Cerebellar cortex (tissue), 1 donor: Measurements from ENCODE around the gene ARF3.

Source experiments
- DNase-seq: peaks from one replicate; pipeline ENCODE4 v3.0.0-alpha.2; 2015; ENCODE audit warnings: low spot score

The ARF3 gene

DNA sequence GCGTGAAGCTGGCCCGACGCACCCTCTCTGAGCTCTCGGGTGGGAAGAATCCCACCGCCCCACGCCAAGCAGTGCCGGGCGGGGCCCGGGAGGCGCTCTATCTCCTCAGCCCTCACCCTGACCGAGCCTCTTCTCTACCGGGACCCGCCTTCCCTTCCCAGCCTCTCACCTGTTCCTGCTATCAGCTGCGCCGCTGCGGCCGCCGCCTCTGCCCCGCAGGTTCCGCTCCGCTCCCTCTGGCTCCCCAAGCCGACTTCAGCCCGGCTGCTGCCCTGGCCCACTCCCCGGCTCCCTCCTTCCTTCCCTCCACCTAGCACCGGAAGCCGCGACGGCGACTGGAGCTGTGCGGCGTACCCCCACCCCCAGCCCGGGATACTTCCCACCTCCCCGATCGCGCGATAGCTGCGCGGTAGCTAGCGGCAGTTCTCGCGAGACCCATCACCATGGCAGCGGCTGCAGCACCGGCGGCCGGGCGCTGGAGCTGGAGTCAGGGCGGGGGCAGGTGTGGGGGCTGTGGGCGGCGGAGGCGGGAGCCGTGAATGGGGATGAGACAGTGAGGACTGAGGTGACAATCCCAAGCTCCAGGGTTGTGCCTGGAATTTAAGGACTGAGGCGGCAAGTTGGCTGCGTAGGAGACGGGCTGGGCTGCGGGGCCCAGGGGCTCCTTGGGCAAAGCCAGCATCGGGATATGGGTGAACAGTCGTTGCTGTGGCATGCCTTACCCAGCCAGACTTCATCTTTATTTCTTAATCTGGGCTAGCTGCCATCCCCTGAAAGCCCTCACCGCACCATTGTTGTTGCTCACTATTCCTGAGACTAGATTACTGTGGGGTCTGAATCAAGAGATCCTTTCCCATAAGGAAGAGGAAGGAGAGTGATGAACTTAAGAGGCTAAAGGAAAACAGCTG is at the start of gene ARF3:
Gene ARF3, minus strand, starts transcription at position 347 of the 908 bp plus-strand sequence. CDS start 16,392 bp downstream, outside the sequence.
- DNase-seq = peak; percentile 92

DNA sequence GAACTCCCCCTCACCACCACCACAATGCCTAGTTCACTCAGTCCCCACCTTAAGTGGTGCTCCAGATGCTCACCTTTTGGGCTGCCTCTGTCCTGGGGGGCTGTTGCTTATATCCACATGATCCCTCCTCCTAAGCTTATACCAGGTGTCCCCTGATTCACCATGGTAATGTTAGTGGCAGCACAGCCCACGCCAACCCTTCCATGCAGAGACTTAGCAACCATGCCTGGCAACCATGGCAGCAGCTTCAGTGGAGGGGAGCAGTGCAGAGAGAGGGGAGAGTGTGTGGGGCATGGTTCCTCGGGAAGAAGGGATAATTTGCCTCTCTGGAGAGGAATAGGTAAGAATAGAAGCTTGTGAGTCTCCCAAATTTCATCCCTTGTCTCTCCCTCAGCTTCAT is 43.1 kb upstream of the ARF3 start:
- DNase-seq = no peak

DNA sequence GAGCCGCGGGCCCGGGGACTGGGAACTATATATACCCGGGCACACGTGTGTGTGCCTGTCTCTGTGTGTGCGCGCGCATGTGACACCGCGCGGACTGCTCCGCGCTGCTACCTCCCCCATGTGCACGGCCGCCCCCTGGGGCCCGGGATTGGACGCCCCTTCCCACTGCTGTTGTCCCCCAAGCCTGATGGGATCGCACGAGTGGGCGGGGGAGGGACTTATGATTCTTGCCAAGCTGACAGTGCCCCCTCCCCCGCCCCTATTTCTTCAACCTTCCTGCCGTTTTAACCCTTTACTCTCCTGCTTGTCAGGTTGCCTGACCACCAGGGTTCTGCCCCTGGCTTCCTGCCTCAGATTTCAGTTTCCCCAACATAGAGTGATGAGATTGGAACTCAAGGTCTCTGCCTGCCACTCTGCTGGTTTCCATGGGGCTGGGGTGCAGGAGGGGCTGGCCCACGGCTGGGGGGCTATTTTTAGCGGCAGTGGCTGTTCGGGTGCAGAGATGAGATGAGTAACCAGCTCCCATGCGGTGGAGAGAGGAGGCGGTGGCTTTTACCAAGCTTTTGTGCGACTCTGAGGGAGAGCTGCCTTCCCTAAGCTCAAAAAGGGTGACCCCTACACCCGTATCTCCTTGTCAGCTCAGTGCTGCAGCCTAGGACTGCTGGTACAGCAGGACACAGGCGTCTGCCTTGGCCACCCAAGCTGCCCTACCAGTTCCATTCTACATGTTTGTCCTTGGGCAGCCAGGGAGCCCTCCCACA is 42.3 kb upstream of the ARF3 start, which contains the start of gene DDN:
Gene DDN, minus strand, starts transcription at position 5 of the 761 bp plus-strand sequence. CDS start 88 bp downstream, outside the sequence.
- DNase-seq = peak; percentile 43

- DNase-seq = no peak
Measured at GRCh38 chr12:48998497-48999353, 41.4 kb upstream of the ARF3 start.

GRCh38 chr12:48997719-48998496 is 40.6 kb upstream of the ARF3 start:
- DNase-seq = no peak

GRCh38 chr12:48996794-48997718 is 39.8 kb upstream of the ARF3 start:
- peak; percentile 81 for DNase-seq

GRCh38 chr12:48995086-48995879 is 38.0 kb upstream of the ARF3 start:
- DNase-seq = peak; percentile 86

DNA sequence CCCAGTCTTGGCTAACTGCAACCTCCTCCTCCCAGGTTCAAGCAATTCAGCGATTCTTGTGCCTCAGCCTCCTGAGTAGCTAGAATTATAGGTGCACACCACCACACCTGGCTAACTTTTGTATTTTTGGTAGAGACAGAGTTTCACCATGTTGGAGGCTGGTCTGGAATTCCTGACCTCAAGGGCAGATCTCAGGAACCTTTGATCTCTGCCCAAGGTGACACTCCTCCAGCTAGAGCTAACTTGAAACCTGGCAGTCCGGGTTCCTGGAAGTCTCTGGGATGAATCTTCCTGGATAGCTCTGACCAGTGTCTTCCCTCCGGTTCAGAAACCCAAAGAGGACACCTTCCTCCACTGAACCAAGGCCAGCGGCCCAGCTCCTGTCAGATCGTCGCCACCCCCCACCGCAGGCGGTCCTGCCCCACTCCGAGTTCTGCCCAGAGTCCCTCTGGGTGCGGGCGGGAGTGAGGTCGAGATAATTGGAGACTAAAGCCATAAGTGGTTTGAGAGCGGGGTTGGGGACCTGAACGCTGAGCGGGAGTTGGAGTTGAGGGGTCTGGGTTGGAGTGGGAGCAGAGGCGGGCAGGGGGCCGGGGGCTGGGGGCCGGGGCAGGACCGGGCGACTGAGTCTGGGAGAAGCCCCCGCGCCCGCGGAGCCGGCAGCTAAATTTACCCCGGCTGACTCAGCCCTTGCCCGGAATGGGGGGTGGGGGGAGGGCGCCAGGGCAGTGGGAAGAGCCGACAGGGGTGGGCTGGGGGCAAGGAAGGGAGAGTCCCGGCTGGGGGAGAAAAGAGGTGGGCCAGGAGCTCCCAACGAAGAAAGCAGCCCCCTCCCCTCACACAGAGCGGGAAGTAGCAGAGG is 37.2 kb upstream of the ARF3 start:
- DNase-seq = no peak

- DNase-seq = no peak
Measured at GRCh38 chr12:48993787-48994186, 36.5 kb upstream of the ARF3 start.

- no peak for DNase-seq
Measured at GRCh38 chr12:48991247-48992050, 34.2 kb upstream of the ARF3 start.

- no peak for DNase-seq
Measured at GRCh38 chr12:48990552-48990951, 33.3 kb upstream of the ARF3 start.

DNA sequence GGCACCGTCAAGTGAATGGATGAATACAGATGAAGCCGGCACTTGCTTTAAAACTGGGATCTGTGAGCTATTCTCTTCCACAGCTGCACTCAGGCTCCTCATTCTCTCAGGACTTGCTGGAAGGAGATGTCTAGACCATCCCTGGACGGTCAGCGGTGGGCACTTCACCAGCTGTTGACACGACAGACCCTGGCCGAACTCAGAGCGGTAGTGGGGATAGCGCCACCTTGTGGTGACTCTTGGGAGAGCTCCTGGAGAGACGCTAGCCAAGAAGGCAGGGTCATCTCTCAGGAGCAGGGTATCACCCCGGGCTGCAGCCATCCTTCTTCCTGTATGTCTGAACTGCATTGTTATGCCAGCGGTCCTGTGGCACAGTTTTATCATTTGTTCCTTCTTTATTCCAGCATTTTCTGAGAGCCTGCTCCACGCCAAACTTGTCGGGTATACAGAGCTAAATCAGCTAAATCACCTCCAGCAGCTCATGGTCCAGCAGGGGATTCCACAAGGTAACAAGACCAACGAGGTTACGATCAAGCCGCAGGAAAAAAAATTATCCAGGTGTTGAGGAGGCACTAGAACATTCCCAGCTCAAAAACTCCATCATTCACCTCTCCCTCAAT is 30.9 kb upstream of the ARF3 start:
- DNase-seq = peak; percentile 52

- no peak for DNase-seq
Measured at GRCh38 chr12:48986720-48987291, 29.5 kb upstream of the ARF3 start.

DNA sequence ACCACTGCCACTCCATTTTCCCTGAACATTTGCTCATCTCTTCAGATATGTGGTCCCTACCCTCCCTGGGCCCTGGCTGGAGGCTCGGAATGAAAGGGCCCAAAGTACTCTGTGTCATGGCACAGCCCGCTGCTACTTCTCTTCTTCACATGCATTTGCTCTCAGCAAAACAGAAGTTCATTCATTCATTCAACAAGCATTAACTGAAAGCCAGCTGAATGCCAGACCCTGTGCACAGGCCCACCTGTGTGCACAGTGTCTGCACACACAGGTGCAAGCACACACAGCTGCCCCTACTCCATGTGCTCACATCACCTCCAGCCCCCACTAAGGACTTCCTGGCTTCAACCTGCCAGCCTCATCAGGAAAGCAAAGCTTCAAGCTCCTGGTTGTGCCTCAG is 28.6 kb upstream of the ARF3 start:
- DNase-seq = no peak

DNA sequence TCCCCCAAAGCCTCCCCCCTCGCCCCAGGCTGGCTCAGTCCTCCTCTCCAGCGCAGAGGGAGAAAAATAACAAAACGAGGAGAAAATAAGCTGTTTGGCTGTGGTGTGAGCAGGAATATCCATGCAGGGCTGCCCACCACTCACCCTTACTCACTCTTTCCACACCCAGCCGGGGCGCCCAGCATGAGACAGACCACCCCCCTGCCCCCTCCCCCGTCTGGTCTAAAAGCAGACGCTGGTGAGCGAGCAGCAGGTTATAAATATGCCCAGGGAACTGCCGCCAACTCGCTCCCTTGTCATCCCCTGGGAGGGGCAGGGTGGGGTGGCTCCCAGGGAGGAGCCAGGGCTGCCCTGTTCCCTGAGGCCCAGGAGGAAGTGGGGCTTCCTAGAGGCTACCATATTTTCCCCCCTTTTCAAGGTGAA is 28.2 kb upstream of the ARF3 start:
- DNase-seq = no peak

- no peak for DNase-seq
Measured at GRCh38 chr12:48982397-48983080, 25.3 kb upstream of the ARF3 start.
